COLO668 (cell line): ENCODE data around the gene POU5F2.

Source experiments
- DNase-seq: peaks from one replicate; lab custom pipeline; 2025; ENCODE audit not compliant: unreplicated experiment; lab: John Stamatoyannopoulos, UW

POU5F2 gene

GRCh38 chr5:93741136-93741811, at the start of gene POU5F2:
TSS of gene POU5F2 (minus strand) at chr5:93741600. CDS start at chr5:93741563, 37 bp downstream.
- no peak for DNase-seq

GRCh38 chr5:93790401-93790800, 49.0 kb upstream of the POU5F2 start:
- no peak for DNase-seq

- no peak for DNase-seq
Measured at GRCh38 chr5:93789173-93790067, 48.0 kb upstream of the POU5F2 start.

- DNase-seq: no peak
Measured at GRCh38 chr5:93787598-93787997, 46.2 kb upstream of the POU5F2 start.

- no peak for DNase-seq
Measured at GRCh38 chr5:93785475-93785874, 44.1 kb upstream of the POU5F2 start.

GRCh38 chr5:93782978-93783377, 41.6 kb upstream of the POU5F2 start:
- no peak for DNase-seq

GRCh38 chr5:93777620-93778019, 36.2 kb upstream of the POU5F2 start:
- no peak for DNase-seq

- no peak for DNase-seq
Measured at GRCh38 chr5:93756372-93756771, 15.0 kb upstream of the POU5F2 start.

- DNase-seq: no peak
Measured at GRCh38 chr5:93755716-93756115, 14.3 kb upstream of the POU5F2 start.

- DNase-seq: no peak
Measured at GRCh38 chr5:93748875-93749397, 7.5 kb upstream of the POU5F2 start.

- no peak for DNase-seq
Measured at GRCh38 chr5:93746406-93747056, 5.1 kb upstream of the POU5F2 start.

- no peak for DNase-seq
Measured at GRCh38 chr5:93736284-93736683, 5.1 kb downstream of the POU5F2 start.

GRCh38 chr5:93735378-93735777, 6.0 kb downstream of the POU5F2 start:
- no peak for DNase-seq

- DNase-seq: no peak
Measured at GRCh38 chr5:93731987-93732386, 9.4 kb downstream of the POU5F2 start.

GRCh38 chr5:93726595-93726994, 14.8 kb downstream of the POU5F2 start:
- DNase-seq: no peak

- DNase-seq: no peak
Measured at GRCh38 chr5:93724791-93725190, 16.6 kb downstream of the POU5F2 start.

GRCh38 chr5:93723681-93724080, 17.7 kb downstream of the POU5F2 start:
- DNase-seq: no peak

- no peak for DNase-seq
Measured at GRCh38 chr5:93723005-93723404, 18.4 kb downstream of the POU5F2 start.

- DNase-seq: no peak
Measured at GRCh38 chr5:93722588-93722987, 18.8 kb downstream of the POU5F2 start.

GRCh38 chr5:93721511-93721910, 19.9 kb downstream of the POU5F2 start:
- no peak for DNase-seq

- no peak for DNase-seq
Measured at GRCh38 chr5:93721071-93721470, 20.3 kb downstream of the POU5F2 start.

- no peak for DNase-seq
Measured at GRCh38 chr5:93717162-93717561, 24.2 kb downstream of the POU5F2 start.
